Loucy (cell line): ENCODE measurements around the gene TAOK2.
A peak's percentile ranks its signal among the peaks of the same experiment; 100 is the strongest.

Experiments
- H2AFZ ChIP-seq: fragments of 200-600 bp; sonication (generic); 2 replicates; pipeline ENCODE4 v1.6.0; 2016; ENCODE audit warnings: antibody characterized with exemption, mild to moderate bottlenecking, low read length, moderate library complexity
- H3F3A ChIP-seq: fragments of 200-600 bp; 2 replicates; pipeline ENCODE4 v1.6.0; 2016; ENCODE audit warnings: antibody characterized with exemption, low read depth, mild to moderate bottlenecking
- H3K27me3 ChIP-seq: fragments of 200-600 bp; sonication (generic); 2 replicates; pipeline ENCODE4 v1.6.1; 2014; ENCODE audit warnings: low read length, mild to moderate bottlenecking; ENCODE audit not compliant: insufficient read depth, poor library complexity, severe bottlenecking
- H3K36me3 ChIP-seq: fragments of 200-600 bp; sonication (generic); 2 replicates; pipeline ENCODE4 v1.6.1; 2016; ENCODE audit warnings: low read length; ENCODE audit not compliant: insufficient read depth
- H3K4me1 ChIP-seq: fragments of 200-600 bp; sonication (generic); 2 replicates; pipeline ENCODE4 v1.5.1; 2014; ENCODE audit warnings: low read length, mild to moderate bottlenecking; ENCODE audit not compliant: insufficient read depth, poor library complexity, severe bottlenecking
- H3K4me2 ChIP-seq: fragments of 200-600 bp; sonication (generic); 2 replicates; pipeline ENCODE4 v1.6.0; 2014; ENCODE audit warnings: antibody characterized with exemption, low read length, low read depth, mild to moderate bottlenecking; ENCODE audit not compliant: poor library complexity, severe bottlenecking
- H3K4me3 ChIP-seq: fragments of 200-600 bp; sonication (generic); 2 replicates; pipeline ENCODE4 v1.5.1; 2014; ENCODE audit warnings: low read length, mild to moderate bottlenecking, mixed read lengths; ENCODE audit not compliant: poor library complexity, severe bottlenecking
- H3K79me2 ChIP-seq: fragments of 200-600 bp; sonication (generic); 2 replicates; pipeline ENCODE4 v1.6.1; 2014; ENCODE audit warnings: low read length; ENCODE audit not compliant: insufficient read depth
- H3K9ac ChIP-seq: fragments of 200-600 bp; sonication (generic); 2 replicates; pipeline ENCODE4 v1.6.0; 2014; ENCODE audit warnings: mild to moderate bottlenecking, low read depth, low read length, moderate library complexity; ENCODE audit not compliant: poor library complexity, severe bottlenecking
- H3K9me2 ChIP-seq: fragments of 200-600 bp; sonication (generic); replicated peaks from 2 replicates; pipeline ENCODE4 v1.6.1; 2016; ENCODE audit warnings: low read depth, low read length, mixed read lengths
- H3K9me3 ChIP-seq: fragments of 200-600 bp; sonication (generic); 2 replicates; pipeline ENCODE4 v1.6.1; 2014; ENCODE audit warnings: mild to moderate bottlenecking, antibody characterized with exemption, low read length, low read depth; ENCODE audit not compliant: insufficient read depth
- H4K20me1 ChIP-seq: fragments of 200-600 bp; sonication (generic); 2 replicates; pipeline ENCODE4 v1.6.0; 2014; ENCODE audit warnings: antibody characterized with exemption, low read length, mild to moderate bottlenecking; ENCODE audit not compliant: insufficient read depth, poor library complexity, severe bottlenecking
- CTCF ChIP-seq: fragments of 200-600 bp; sonication (generic); conservative IDR thresholded peaks from 2 replicates; pipeline ENCODE4 v1.5.1; 2014; ENCODE audit warnings: mild to moderate bottlenecking, antibody characterized with exemption, low read length
- EZH2phosphoT487 ChIP-seq: fragments of 200-600 bp; IDR thresholded peaks from 2 replicates; pipeline ENCODE4 v1.6.1; 2018; ENCODE audit warnings: antibody characterized with exemption, mild to moderate bottlenecking, moderate library complexity, borderline replicate concordance

Gene TAOK2

GRCh38 chr16:29975811-29976511 is 2.3 kb downstream of the TAOK2 start:
- Histone ChIP-seq H3K79me2 (peaks cover 52% of the 10 kb centered on the region), H3K4me1 (peaks cover 42% of the 10 kb centered on the region), H2AFZ (no peak overlapping the region), H3K4me2 (peak overlapping the region; percentile 86), H4K20me1 (peaks cover 48% of the 10 kb centered on the region), H3K9me2 (no peaks in the 10 kb centered on the region), H3K4me3 (peak overlapping the region; percentile 97), H3F3A (no peaks in the 10 kb centered on the region; the same call in 1 of the 2 replicates), H3K9ac (peak overlapping the region; percentile 96), H3K27me3 (no peaks in the 10 kb centered on the region), H3K36me3 (peaks cover 31% of the 10 kb centered on the region), H3K9me3 (no peaks in the 10 kb centered on the region)
- TF ChIP-seq EZH2phosphoT487 (no peak), CTCF (0 out of 2 replicates have a peak, but pooled peaks have one; percentile 15)

- peaks cover 43% of the 10 kb centered on the region for H3K36me3 ChIP-seq
- H3K9ac ChIP-seq = peak overlapping the region; percentile 96
- no peaks in the 10 kb centered on the region for H3K9me2 ChIP-seq
- peaks cover 42% of the 10 kb centered on the region for H3K4me1 ChIP-seq
- no peaks in the 10 kb centered on the region for H3K27me3 ChIP-seq
- peak overlapping the region; percentile 97 for H3K4me3 ChIP-seq
- peaks cover 48% of the 10 kb centered on the region for H4K20me1 ChIP-seq
- TF ChIP-seq CTCF (no peak), EZH2phosphoT487 (no peak)
- H3K4me2 ChIP-seq = peak overlapping the region; percentile 86
- H3F3A ChIP-seq = no peaks in the 10 kb centered on the region
- no peak overlapping the region for H2AFZ ChIP-seq
- H3K9me3 ChIP-seq = no peaks in the 10 kb centered on the region
- H3K79me2 ChIP-seq = peaks cover 52% of the 10 kb centered on the region
Observed at GRCh38 chr16:29977063-29977825, 3.6 kb downstream of the TAOK2 start.

GRCh38 chr16:29978081-29978480 is 4.4 kb downstream of the TAOK2 start:
- no peaks in the 10 kb centered on the region for H3K9me3 ChIP-seq
- H4K20me1 ChIP-seq = peaks cover 48% of the 10 kb centered on the region
- H3K4me2 ChIP-seq = peak overlapping the region; percentile 86

More at GRCh38 chr16:29978081-29978480, 4.4 kb downstream of the TAOK2 start:
- Histone ChIP-seq H3K27me3 (no peaks in the 10 kb centered on the region), H3F3A (no peaks in the 10 kb centered on the region), H3K4me1 (peaks cover 34% of the 10 kb centered on the region), H2AFZ (no peak overlapping the region), H3K36me3 (peaks cover 52% of the 10 kb centered on the region), H3K9ac (peak overlapping the region; percentile 96), H3K79me2 (peaks cover 52% of the 10 kb centered on the region), H3K4me3 (peak overlapping the region; percentile 97), H3K9me2 (no peaks in the 10 kb centered on the region)
- TF ChIP-seq EZH2phosphoT487 = no peak
- no peak for TF ChIP-seq CTCF
